GM12892 (cell line): Measurements from ENCODE around the gene LGALS9.

ENCODE experiments used
- POLR2A ChIP-seq: IDR thresholded peaks from 2 replicates; pipeline ENCODE4 v1.6.1; 2011; ENCODE audit warnings: low read depth, low read length, control low read depth
- POLR2AphosphoS5 ChIP-seq: IDR thresholded peaks from 2 replicates; pipeline ENCODE4 v1.6.1; 2011; ENCODE audit warnings: low read depth, low read length, control low read depth
- TAF1 ChIP-seq: IDR thresholded peaks from 2 replicates; pipeline ENCODE4 v1.6.1; 2011; ENCODE audit warnings: low read depth, mild to moderate bottlenecking, control low read depth, low read length, borderline replicate concordance

GRCh38 chr17:27610304-27610677, 20.7 kb upstream of the LGALS9 start:
- no peak for TF ChIP-seq POLR2AphosphoS5
- no peak for TF ChIP-seq TAF1
- no peak for TF ChIP-seq POLR2A
